ENCODE data around the gene TSPEAR.
"Not testable (repeated sequence)": the region's sequence is repeated elsewhere in the genome, so short reads cannot be mapped to it uniquely, and the experiment has no call there.

The TSPEAR gene

DNA sequence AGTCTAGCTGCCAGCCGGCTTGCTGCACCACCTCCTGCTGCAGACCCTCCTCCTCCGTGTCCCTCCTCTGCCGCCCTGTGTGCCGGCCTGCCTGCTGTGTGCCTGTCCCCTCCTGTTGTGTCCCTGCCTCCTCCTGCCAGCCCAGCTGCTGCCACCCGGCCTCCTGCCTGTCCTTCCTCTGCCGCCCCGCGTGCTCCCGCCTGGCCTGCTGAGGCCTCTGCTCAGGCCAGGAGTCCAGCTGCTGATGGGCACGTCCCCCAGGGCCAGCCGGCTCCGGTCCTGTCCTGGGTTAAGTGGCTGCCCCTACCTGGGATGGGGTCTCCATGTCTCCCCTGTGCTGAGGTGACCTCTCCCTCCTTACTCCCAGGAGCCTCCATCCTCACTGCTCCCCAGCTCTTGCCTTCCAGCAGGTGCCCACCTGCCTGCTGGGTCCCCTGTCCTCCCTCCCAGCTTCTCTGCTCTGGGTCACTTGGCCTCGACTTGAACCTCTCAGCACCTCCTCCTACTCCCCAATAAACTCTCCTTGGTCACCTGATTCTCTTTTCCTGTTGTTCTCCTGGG is 98.6 kb downstream of the TSPEAR start:
- no peak for DNase-seq

- DNase-seq = no peak
Measured at GRCh38 chr21:44612029-44612486, 99.3 kb downstream of the TSPEAR start, which contains the start of gene KRTAP10-8. Gene KRTAP10-8 (plus strand): TSS chr21:44612079. CDS start chr21:44612101, 22 bp downstream.

GRCh38 chr21:44611551-44611950 is 99.8 kb downstream of the TSPEAR start:
- DNase-seq = no peak

- not testable (repeated sequence) for DNase-seq
Measured at GRCh38 chr21:44610157-44610843, 101.1 kb downstream of the TSPEAR start.

DNA sequence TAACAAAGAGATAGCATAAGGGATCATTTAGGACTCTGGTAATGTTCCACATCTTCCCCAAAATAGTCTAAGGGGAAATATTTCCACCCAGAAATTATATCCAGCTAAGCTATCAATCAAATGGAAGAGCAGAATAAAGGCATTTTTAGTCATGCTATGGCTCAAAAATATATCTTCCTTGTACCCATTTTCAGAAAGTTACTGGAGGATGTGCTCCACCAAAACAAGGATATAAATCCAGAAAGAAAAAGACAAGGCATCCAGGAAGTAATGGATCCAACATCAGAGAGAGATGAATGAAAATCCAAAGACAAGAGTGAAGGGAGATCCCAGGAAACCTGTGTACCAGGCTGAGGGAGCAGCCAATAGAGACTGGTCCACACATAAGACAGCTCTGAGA is 102.2 kb downstream of the TSPEAR start:
- no peak for DNase-seq

DNA sequence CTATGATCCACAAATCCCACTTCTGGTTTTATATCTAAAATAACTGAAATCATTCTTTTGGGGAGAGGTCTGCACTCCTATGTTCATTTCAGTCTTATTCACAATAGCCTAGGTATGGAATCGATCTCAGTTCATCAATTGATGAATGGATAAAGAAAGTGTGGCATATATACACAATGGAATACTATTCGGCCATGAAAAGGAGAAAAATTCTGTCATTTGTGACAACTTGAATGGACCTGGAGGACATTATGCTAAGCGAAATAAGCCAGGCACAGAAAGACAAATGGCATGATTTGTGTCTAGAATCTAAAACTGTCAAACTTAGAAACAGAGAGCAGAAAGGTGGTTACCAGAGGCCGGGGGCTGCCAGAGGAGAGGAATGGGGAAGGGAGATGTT is 104.9 kb downstream of the TSPEAR start:
- no peak for DNase-seq

DNA sequence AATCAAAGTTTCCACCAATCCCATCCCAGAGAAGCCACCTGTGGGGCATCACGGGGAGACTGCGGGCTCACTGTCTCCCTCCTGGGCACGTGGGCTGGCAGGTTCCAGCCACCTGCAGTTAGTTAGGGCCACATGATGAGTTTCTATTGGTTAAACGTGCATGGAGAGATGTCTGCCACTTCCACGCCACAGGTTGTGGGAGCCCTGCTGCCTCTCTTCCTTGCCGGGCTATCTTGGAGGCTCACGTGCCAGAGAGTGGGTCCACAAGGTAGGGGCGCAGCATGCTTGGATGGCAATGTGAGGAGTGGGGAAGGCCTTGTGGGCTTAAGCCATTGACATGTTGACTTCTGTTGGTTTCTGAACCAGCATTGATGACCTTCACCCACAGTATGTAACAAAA is 107.5 kb downstream of the TSPEAR start:
- DNase-seq = no peak

- DNase-seq = no peak
Measured at GRCh38 chr21:44603109-44603875, 108.1 kb downstream of the TSPEAR start.

- DNase-seq = no peak
Measured at GRCh38 chr21:44602463-44602850, 108.9 kb downstream of the TSPEAR start.

- DNase-seq = no peak
Measured at GRCh38 chr21:44601596-44602462, 109.5 kb downstream of the TSPEAR start.

DNA sequence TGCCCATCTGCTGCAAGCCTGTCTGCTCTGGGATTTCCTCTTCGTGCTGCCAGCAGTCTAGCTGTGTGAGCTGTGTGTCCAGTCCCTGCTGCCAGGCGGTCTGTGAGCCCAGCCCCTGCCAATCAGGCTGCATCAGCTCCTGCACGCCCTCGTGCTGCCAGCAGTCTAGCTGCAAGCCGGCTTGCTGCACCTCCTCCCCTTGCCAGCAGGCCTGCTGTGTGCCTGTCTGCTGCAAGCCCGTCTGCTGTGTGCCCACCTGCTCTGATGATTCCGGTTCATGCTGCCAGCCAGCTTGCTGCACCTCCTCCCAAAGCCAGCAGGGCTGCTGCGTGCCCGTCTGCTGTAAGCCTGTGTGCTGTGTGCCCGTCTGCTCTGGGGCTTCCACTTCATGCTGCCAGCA is 110.3 kb downstream of the TSPEAR start:
- not testable (repeated sequence) for DNase-seq

GRCh38 chr21:44600118-44600978 is 111.0 kb downstream of the TSPEAR start, which contains the start of gene KRTAP10-7:
Gene KRTAP10-7 (plus strand): TSS chr21:44600597. CDS start chr21:44600622, 25 bp downstream.
- DNase-seq = not testable (repeated sequence)

DNA sequence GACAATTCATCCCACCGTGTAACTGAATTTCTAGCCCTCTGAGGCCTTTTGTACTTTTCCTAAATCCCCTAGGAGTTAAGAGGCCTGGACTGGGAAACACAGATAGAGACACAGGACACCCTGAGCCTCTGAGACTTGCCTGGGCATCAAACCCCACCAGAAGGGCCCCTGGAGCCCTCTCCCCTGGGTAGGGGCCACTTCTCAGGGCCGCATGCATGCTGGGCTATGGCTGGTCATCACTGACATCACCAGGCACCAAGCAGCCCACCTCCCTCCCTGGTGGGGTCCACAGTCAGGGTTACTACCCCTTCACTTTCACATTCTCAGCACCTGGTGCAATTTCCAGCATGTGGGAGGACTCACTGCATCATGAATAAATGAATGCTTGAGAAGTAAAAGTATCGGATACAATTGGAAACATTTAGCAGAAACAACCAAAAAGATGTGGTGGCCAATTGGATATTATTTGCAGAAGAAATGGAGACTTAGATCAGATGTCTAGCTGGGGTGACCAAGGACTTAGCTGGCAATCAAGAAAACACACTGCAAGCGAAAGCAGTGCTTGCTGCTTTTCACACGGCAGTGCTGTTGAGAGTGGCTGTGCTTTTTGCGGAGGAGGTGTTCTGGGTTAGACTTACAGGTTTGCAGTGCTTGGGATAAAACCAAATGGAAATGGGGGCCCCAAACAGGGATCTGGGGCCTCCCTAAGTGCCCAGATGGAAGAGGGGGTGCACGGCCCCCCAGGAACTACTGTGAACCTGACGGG is 111.9 kb downstream of the TSPEAR start:
- DNase-seq = no peak

GRCh38 chr21:44598061-44598460 is 113.3 kb downstream of the TSPEAR start:
- no peak for DNase-seq

DNA sequence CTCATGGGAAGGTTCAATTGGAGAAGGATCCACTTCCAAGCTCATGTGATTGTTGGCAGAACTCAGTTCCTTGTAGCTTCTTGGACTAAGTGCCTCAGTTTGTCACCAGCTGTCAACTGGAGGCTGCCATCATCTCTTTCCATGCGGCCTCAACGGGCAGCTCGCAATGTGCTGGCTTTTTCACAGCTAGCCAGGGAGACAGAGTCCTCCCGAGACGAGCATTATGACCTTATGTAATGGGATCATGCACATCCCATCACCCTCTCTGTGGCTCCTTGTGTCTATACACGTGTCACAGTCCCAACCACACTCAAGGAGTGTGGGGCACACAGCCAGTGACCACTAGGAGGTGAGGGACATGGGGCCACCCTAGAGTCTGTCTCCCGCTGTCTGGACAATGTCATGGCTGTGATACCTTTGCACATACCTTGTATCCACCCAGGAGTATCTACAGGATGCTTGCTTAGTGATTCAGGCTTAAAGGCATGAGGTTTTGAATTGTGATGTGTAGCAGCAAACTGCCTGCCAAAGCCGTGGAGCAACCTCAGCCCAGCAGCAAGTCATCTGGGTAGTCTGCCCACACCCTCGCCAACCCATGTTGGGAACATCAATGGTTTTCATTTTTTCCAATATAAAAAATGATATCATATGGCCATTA is 115.2 kb downstream of the TSPEAR start:
- DNase-seq = no peak

DNA sequence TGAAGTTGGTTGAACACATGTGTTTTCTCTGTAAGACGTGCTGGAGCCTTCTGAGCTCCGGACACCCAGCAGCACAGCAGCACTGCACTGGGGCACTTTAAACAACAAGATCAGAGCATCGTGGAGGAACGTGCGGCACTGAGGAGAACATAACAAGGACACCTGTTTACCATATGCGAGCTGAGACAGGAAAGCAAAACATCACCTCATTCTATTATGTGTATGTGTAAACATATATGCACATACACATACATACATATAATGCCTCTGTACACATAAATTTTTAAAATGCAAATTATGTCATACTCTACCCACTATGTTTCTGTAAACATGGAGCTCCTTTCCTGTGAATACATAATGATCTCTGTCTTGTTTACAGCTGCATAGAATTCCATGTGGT is 115.8 kb downstream of the TSPEAR start:
- DNase-seq = no peak

GRCh38 chr21:44594406-44594916 is 116.9 kb downstream of the TSPEAR start:
- no peak for DNase-seq

- no peak for DNase-seq
Measured at GRCh38 chr21:44593598-44594405, 117.6 kb downstream of the TSPEAR start.

Measured in amygdala (tissue), 56 donors.